Calu3 (cell line): ENCODE measurements around the gene MUC3A. TPM values are rescaled to one million over a fixed set of nuclear protein-coding genes. Genes with fewer than 3 reads are reported as not detected.

ENCODE experiments used
- BruUV-seq: library from RNA; stranded (reverse); fragments of 400-500 nt; replicated peaks from 2 replicates; lab custom pipeline; 2021; lab: Mats Ljungman, UMichigan
- CTCF ChIA-PET: fragments of 300-600 bp; sonication (Branson Sonifier 250); formaldehyde crosslinking; loops from one replicate; lab custom pipeline; 2022; ENCODE audit warnings: antibody characterized with exemption; lab: Charles Lee
- DNase-seq: peaks from one replicate; pipeline ENCODE4 v3.0.0; 2022
- H3K27ac Mint-ChIP-seq: one replicate; pipeline ENCODE4 v1.8.0; 2022; ENCODE audit warnings: mixed read lengths; ENCODE audit not compliant: unreplicated experiment
- H3K27me3 Mint-ChIP-seq: one replicate; pipeline ENCODE4 v1.8.0; 2022; ENCODE audit warnings: mixed read lengths; ENCODE audit not compliant: unreplicated experiment
- H3K36me3 Mint-ChIP-seq: one replicate; pipeline ENCODE4 v1.8.0; 2022; ENCODE audit warnings: mild to moderate bottlenecking, moderate library complexity, mixed read lengths; ENCODE audit not compliant: insufficient read depth, unreplicated experiment
- H3K4me1 Mint-ChIP-seq: one replicate; pipeline ENCODE4 v1.8.0; 2022; ENCODE audit warnings: mild to moderate bottlenecking, low read depth, mixed read lengths; ENCODE audit not compliant: unreplicated experiment
- H3K4me3 Mint-ChIP-seq: one replicate; pipeline ENCODE4 v1.8.0; 2022; ENCODE audit warnings: mild to moderate bottlenecking, low read depth, moderate library complexity, mixed read lengths; ENCODE audit not compliant: unreplicated experiment
- H3K9me3 Mint-ChIP-seq: one replicate; pipeline ENCODE4 v1.8.0; 2022; ENCODE audit warnings: low read depth, mixed read lengths; ENCODE audit not compliant: unreplicated experiment
- intact Hi-C: fragments of 100-400 bp; cut with micrococcal nuclease; formaldehyde crosslinking; loops from one replicate; pipeline ENCODE4 v1.10.0; 2022; ENCODE audit not compliant: unreplicated experiment
- total RNA-seq: library from RNA; stranded (reverse); gene quantifications from 2 replicates; pipeline ENCODE4 v1.2.3, GENCODE V29; 2022
- TF ChIP-seq, protein P1 (sequence below): fragments of 200-600 bp; IDR thresholded peaks from one replicate; pipeline ENCODE4 v1.8.0; 2022; ENCODE audit warnings: antibody characterized with exemption; ENCODE audit not compliant: unreplicated experiment

The MUC3A gene
- total RNA-seq, 1 experiment from 2014 or later = 6.3 TPM

DNA sequence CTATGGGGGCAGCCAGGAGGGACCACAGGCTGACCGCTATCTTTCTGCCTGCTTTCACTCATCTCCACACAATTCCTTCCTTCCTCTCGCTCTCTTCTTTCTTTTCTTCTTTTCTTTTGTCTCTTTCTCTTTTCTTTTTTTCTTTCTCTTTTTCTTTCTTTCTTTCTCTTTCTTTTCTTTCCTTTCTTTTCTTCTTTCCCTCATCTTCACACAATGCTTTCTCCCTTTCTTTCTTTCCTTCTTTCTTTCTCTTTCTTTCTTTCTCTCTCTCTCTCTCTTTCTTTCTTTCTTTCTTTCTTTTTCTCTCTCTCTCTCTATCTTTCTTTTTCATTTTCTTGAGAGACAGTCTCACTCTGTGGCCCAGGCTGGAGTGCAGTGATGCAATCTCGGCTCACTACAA, 13.2 kb downstream of the MUC3A start:
- no peak overlapping the region for H3K4me3 Mint-ChIP-seq
- no TSS peak for BruUV-seq
- no peaks in the 10 kb centered on the region for H3K9me3 Mint-ChIP-seq
- H3K4me1 Mint-ChIP-seq = no peaks in the 10 kb centered on the region
- TF ChIP-seq, protein P1, sequence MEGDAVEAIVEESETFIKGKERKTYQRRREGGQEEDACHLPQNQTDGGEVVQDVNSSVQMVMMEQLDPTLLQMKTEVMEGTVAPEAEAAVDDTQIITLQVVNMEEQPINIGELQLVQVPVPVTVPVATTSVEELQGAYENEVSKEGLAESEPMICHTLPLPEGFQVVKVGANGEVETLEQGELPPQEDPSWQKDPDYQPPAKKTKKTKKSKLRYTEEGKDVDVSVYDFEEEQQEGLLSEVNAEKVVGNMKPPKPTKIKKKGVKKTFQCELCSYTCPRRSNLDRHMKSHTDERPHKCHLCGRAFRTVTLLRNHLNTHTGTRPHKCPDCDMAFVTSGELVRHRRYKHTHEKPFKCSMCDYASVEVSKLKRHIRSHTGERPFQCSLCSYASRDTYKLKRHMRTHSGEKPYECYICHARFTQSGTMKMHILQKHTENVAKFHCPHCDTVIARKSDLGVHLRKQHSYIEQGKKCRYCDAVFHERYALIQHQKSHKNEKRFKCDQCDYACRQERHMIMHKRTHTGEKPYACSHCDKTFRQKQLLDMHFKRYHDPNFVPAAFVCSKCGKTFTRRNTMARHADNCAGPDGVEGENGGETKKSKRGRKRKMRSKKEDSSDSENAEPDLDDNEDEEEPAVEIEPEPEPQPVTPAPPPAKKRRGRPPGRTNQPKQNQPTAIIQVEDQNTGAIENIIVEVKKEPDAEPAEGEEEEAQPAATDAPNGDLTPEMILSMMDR = no peak
- H3K36me3 Mint-ChIP-seq = peaks cover 6% of the 10 kb centered on the region
- intact Hi-C loops = loop anchor here (10.0 kb wide), 1 partner anchor 68 kb away; the partner anchor contains the start of gene ACHE
- CTCF ChIA-PET = no interaction called here
- peaks cover 30% of the 10 kb centered on the region for H3K27me3 Mint-ChIP-seq
- DNase-seq = no peak
- H3K27ac Mint-ChIP-seq = no peak overlapping the region

DNA sequence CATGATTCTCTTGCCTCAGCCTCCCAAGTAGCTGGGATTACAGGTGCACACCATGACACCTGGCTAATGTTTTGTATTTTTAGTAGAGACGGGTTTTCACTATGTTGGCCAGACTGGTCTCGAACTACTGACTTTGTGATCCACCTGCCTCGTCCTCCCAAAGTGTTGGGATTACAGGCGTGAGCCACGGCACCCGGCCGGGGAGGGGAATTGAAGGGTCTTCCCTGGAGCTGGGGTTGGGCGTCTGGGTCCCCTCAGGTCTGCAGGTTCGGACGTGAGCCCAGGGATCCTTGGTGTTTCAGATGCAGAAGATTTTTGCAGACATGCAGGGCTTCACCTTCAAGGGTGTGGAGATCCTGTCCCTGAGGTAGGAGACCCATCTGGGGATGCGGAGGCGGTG, 14.1 kb downstream of the MUC3A start:
- Mint-ChIP-seq H3K36me3 (peaks cover 6% of the 10 kb centered on the region), H3K4me3 (no peak overlapping the region), H3K27me3 (peaks cover 38% of the 10 kb centered on the region), H3K27ac (no peak overlapping the region), H3K9me3 (no peaks in the 10 kb centered on the region), H3K4me1 (no peaks in the 10 kb centered on the region)
- TF ChIP-seq, protein P1 = no peak
- intact Hi-C loops = loop anchor here (10.0 kb wide), 1 partner anchor 69 kb away; the partner anchor contains the start of gene ACHE
- no TSS peak for BruUV-seq
- no peak for DNase-seq
- CTCF ChIA-PET = no interaction called here

DNA sequence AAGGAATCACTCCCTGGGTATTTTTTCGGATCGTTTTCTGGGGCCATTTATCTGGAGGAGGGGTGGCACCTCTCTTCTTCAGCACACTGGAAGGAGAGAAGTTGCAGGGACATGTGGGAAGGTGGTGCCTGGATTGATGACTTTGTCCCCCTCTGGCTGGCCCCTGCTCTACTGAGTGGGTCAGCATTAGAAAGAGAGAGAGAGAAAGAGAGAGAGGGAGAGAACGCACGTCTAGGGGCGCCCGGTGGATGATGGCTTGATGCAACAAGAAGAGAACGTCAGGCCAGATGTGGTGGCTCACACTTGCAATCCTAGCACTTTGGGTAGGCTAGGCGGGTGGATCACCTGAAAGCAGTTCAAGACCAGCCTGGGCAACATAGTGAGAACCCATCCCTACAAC, 14.5 kb downstream of the MUC3A start:
- H3K27ac Mint-ChIP-seq = no peak overlapping the region
- DNase-seq = no peak
- no peaks in the 10 kb centered on the region for H3K4me1 Mint-ChIP-seq
- H3K4me3 Mint-ChIP-seq = no peak overlapping the region
- peaks cover 6% of the 10 kb centered on the region for H3K36me3 Mint-ChIP-seq
- TF ChIP-seq, protein P1 = no peak
- no TSS peak for BruUV-seq
- peaks cover 41% of the 10 kb centered on the region for H3K27me3 Mint-ChIP-seq
- H3K9me3 Mint-ChIP-seq = no peaks in the 10 kb centered on the region
- CTCF ChIA-PET = no interaction called here
- intact Hi-C loops = loop anchor here (10.0 kb wide), 1 partner anchor 69 kb away; the partner anchor contains the start of gene ACHE

DNA sequence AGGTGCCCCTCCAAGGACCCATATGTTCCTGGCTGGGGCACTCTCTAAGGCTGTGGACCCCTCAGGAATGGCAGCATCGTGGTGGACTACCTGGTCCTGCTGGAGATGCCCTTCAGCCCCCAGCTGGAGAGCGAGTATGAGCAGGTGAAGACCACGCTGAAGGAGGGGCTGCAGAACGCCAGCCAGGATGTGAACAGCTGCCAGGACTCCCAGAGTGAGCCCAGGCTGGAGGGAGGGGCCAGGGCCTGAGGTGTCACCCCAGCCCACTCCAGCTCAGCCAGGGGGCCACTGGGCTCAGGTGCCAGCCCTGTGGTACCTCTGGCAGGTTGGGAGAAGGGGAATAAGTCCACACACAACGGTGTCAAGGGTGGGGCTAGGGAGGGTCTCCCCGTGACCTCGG, 15.3 kb downstream of the MUC3A start:
- TF ChIP-seq, protein P1 = no peak
- no peaks in the 10 kb centered on the region for H3K4me1 Mint-ChIP-seq
- H3K36me3 Mint-ChIP-seq = peaks cover 6% of the 10 kb centered on the region
- no peak for DNase-seq
- H3K9me3 Mint-ChIP-seq = no peaks in the 10 kb centered on the region
- no peak overlapping the region for H3K4me3 Mint-ChIP-seq
- no peak overlapping the region for H3K27ac Mint-ChIP-seq
- CTCF ChIA-PET = no interaction called here
- H3K27me3 Mint-ChIP-seq = peaks cover 48% of the 10 kb centered on the region
- intact Hi-C loops = loop anchor here (5.0 to 10.0 kb wide), 2 partner anchors 70 to 93 kb away; partner anchors contain the start of gene ACHE
- no TSS peak for BruUV-seq
